GM19395 (cell line): ENCODE results near the gene NRP1.

Experiments
- ATAC-seq: cut with Tn5 transposase; IDR thresholded peaks from one replicate; pipeline ENCODE4 v1.9.1; 2021; ENCODE audit warnings: mild to moderate bottlenecking, moderate library complexity; ENCODE audit not compliant: unreplicated experiment

The NRP1 gene

GRCh38 chr10:33192190-33192589 lies 142.3 kb downstream of the NRP1 start:
- no peak for ATAC-seq

- ATAC-seq = no peak
Measured at GRCh38 chr10:33190406-33190805, 144.1 kb downstream of the NRP1 start.

- ATAC-seq = no peak
Measured at GRCh38 chr10:33189808-33190207, 144.7 kb downstream of the NRP1 start.

GRCh38 chr10:33189363-33189762 lies 145.1 kb downstream of the NRP1 start:
- ATAC-seq = no peak

GRCh38 chr10:33187427-33187999 lies 147.0 kb downstream of the NRP1 start:
- ATAC-seq = no peak

GRCh38 chr10:33186150-33186549 lies 148.3 kb downstream of the NRP1 start:
- no peak for ATAC-seq

- ATAC-seq = no peak
Measured at GRCh38 chr10:33183655-33184054, 150.8 kb downstream of the NRP1 start.

GRCh38 chr10:33180921-33181320 lies 153.5 kb downstream of the NRP1 start:
- no peak for ATAC-seq

- ATAC-seq = no peak
Measured at GRCh38 chr10:33180390-33180789, 154.1 kb downstream of the NRP1 start.

GRCh38 chr10:33179067-33179466 lies 155.4 kb downstream of the NRP1 start:
- no peak for ATAC-seq

- ATAC-seq = no peak
Measured at GRCh38 chr10:33178026-33178755, 156.3 kb downstream of the NRP1 start.

- no peak for ATAC-seq
Measured at GRCh38 chr10:33176688-33177087, 157.8 kb downstream of the NRP1 start.

GRCh38 chr10:33174674-33175434 lies 159.6 kb downstream of the NRP1 start:
- no peak for ATAC-seq

GRCh38 chr10:33165911-33166310 lies 168.6 kb downstream of the NRP1 start:
- no peak for ATAC-seq

- ATAC-seq = no peak
Measured at GRCh38 chr10:33164060-33164709, 170.3 kb downstream of the NRP1 start.

GRCh38 chr10:33162248-33162575 lies 172.3 kb downstream of the NRP1 start:
- ATAC-seq = no peak

- ATAC-seq = no peak
Measured at GRCh38 chr10:33161550-33162247, 172.8 kb downstream of the NRP1 start.

GRCh38 chr10:33160151-33160550 lies 174.3 kb downstream of the NRP1 start:
- no peak for ATAC-seq

GRCh38 chr10:33157103-33157502 lies 177.4 kb downstream of the NRP1 start:
- ATAC-seq = no peak

GRCh38 chr10:33155720-33156638 lies 178.5 kb downstream of the NRP1 start:
- ATAC-seq = peak; percentile 85
